ENCODE measurements around the gene KPNA3. TPM values are rescaled to one million over a fixed set of nuclear protein-coding genes. Genes with fewer than 3 reads are reported as not detected.

Gene KPNA3
- total RNA-seq, 1 donor from 2014 or later: 46.6 TPM

DNA sequence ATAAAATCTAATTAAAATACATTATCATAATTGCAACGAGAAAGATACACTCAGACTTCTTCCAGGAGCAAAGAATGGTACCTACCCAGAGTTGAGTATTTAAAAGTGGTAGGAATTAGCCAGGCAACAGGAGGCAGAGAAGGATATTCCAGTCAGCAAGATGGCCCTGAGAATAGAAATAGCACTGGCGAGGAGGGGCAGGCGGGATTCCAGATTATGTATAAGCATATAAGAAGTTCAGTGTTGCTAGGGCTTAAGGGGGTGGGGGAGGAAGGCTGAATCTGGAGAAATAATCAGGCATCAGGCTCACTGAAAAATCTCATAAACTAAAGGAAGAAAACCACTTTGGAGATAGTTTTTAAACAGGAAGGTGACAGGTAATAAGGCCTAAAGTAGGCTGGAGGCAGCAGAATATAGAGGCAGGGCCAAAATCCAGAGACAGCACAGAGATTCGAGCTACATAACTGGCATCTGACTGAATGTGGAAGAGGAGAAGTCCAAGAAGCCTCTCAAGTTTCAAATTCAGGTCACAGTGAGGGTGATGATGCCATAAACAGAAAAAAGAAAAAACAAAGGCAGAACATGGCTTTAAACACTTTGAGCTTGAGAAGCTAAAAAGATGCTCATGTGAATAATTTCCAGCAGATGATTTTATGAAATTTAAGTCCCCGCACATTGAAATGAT, 7.5 kb downstream of the KPNA3 start:
- H3K27ac Mint-ChIP-seq (ENCODE audit: unreplicated experiment): no peak overlapping the region
- H3K4me3 Mint-ChIP-seq (ENCODE audit: unreplicated experiment): peak overlapping the region; percentile 10
- DNase-seq: no peak
- H3K4me1 Mint-ChIP-seq (ENCODE audit: low read depth, unreplicated experiment): peaks cover 30% of the 10 kb centered on the region
- TF ChIP-seq, protein P1, sequence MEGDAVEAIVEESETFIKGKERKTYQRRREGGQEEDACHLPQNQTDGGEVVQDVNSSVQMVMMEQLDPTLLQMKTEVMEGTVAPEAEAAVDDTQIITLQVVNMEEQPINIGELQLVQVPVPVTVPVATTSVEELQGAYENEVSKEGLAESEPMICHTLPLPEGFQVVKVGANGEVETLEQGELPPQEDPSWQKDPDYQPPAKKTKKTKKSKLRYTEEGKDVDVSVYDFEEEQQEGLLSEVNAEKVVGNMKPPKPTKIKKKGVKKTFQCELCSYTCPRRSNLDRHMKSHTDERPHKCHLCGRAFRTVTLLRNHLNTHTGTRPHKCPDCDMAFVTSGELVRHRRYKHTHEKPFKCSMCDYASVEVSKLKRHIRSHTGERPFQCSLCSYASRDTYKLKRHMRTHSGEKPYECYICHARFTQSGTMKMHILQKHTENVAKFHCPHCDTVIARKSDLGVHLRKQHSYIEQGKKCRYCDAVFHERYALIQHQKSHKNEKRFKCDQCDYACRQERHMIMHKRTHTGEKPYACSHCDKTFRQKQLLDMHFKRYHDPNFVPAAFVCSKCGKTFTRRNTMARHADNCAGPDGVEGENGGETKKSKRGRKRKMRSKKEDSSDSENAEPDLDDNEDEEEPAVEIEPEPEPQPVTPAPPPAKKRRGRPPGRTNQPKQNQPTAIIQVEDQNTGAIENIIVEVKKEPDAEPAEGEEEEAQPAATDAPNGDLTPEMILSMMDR (IDR thresholded peaks at IDR 0.05; ENCODE audit: partially characterized antibody, unreplicated experiment): no peak
- no peaks in the 10 kb centered on the region for H3K36me3 Mint-ChIP-seq (ENCODE audit: unreplicated experiment)
- no peaks in the 10 kb centered on the region for H3K27me3 Mint-ChIP-seq (ENCODE audit: unreplicated experiment)
- H3K9me3 Mint-ChIP-seq (ENCODE audit: unreplicated experiment): no peaks in the 10 kb centered on the region

DNA sequence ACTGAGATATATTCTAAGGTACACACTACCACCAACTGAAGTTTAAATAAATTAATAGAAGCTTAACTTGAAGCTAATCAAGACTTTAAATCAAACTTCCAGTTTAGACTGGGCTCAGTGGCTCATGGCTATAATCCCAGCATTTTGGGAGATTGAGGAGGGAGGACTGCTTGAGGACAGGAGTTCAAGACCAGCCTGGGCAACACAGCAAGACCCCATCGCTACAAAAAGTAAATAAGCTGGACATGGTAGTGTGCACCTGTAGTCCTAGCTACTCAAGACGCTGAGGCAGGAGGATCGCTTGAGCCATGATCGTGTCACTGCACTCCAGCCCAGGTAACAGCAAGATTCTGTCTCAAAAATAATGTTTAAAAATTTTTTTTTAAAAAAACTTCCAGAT, 8.6 kb downstream of the KPNA3 start:
- TF ChIP-seq, protein P1 (IDR thresholded peaks at IDR 0.05; ENCODE audit: partially characterized antibody, unreplicated experiment): no peak
- Mint-ChIP-seq H3K36me3 (ENCODE audit: unreplicated experiment) (no peaks in the 10 kb centered on the region), H3K27me3 (ENCODE audit: unreplicated experiment) (peaks cover 2% of the 10 kb centered on the region), H3K27ac (ENCODE audit: unreplicated experiment) (no peak overlapping the region), H3K9me3 (ENCODE audit: unreplicated experiment) (no peaks in the 10 kb centered on the region), H3K4me1 (ENCODE audit: low read depth, unreplicated experiment) (peaks cover 20% of the 10 kb centered on the region), H3K4me3 (ENCODE audit: unreplicated experiment) (no peak overlapping the region)
- DNase-seq: no peak

DNA sequence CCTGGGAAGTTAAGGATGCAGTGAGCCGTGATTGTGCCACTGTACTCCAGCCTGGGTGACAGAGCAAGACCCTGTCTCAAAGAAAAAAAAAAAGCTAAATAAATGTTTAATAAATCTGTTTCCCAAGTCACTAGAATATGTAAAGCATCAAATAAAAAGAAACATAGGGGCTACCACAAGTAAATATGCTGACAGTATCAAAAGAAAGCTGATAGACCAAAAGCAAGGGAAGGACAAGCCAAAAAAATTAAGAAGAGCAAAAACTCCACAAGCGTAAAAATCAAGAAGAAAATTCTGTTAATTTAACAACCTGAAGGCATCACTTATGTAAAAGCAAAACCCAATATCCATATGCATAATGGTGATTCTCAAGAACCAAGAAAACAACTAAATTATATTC, 9.7 kb downstream of the KPNA3 start:
- H3K9me3 Mint-ChIP-seq (ENCODE audit: unreplicated experiment): no peaks in the 10 kb centered on the region
- H3K4me1 Mint-ChIP-seq (ENCODE audit: low read depth, unreplicated experiment): peaks cover 18% of the 10 kb centered on the region
- H3K4me3 Mint-ChIP-seq (ENCODE audit: unreplicated experiment): no peak overlapping the region
- no peaks in the 10 kb centered on the region for H3K36me3 Mint-ChIP-seq (ENCODE audit: unreplicated experiment)
- no peak for DNase-seq
- H3K27ac Mint-ChIP-seq (ENCODE audit: unreplicated experiment): no peak overlapping the region
- TF ChIP-seq, protein P1 (IDR thresholded peaks at IDR 0.05; ENCODE audit: partially characterized antibody, unreplicated experiment): no peak
- peaks cover 2% of the 10 kb centered on the region for H3K27me3 Mint-ChIP-seq (ENCODE audit: unreplicated experiment)

GRCh38 chr13:49781806-49782205, 10.7 kb downstream of the KPNA3 start:
- TF ChIP-seq, protein P1 (IDR thresholded peaks at IDR 0.05; ENCODE audit: partially characterized antibody, unreplicated experiment): no peak
- no peaks in the 10 kb centered on the region for H3K9me3 Mint-ChIP-seq (ENCODE audit: unreplicated experiment)
- H3K27me3 Mint-ChIP-seq (ENCODE audit: unreplicated experiment): peaks cover 3% of the 10 kb centered on the region
- H3K27ac Mint-ChIP-seq (ENCODE audit: unreplicated experiment): no peak overlapping the region
- DNase-seq: no peak
- peaks cover 18% of the 10 kb centered on the region for H3K4me1 Mint-ChIP-seq (ENCODE audit: low read depth, unreplicated experiment)
- H3K4me3 Mint-ChIP-seq (ENCODE audit: unreplicated experiment): no peak overlapping the region
- no peaks in the 10 kb centered on the region for H3K36me3 Mint-ChIP-seq (ENCODE audit: unreplicated experiment)

DNA sequence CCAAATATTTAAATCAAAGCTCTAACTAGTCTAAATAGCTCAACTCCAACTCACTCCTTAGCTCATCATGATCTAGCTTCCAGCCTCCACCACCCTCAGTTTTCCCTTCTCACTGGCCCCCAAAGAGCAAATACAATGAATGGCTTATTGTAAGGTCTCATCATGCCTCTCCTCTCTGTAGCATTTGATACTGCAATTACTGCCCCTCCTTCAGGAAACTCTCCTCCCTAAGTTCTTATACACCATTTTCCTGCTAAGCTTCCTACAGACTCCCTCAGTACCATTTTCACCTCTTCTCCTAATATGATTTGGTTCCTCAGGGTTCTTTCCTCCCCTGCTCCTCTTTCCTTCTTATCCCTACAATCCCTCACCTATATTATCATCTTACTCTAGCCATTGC, 12.8 kb downstream of the KPNA3 start:
- H3K9me3 Mint-ChIP-seq (ENCODE audit: unreplicated experiment): no peaks in the 10 kb centered on the region
- DNase-seq: no peak
- H3K27me3 Mint-ChIP-seq (ENCODE audit: unreplicated experiment): peaks cover 3% of the 10 kb centered on the region
- H3K4me1 Mint-ChIP-seq (ENCODE audit: low read depth, unreplicated experiment): peaks cover 19% of the 10 kb centered on the region
- H3K4me3 Mint-ChIP-seq (ENCODE audit: unreplicated experiment): no peak overlapping the region
- H3K36me3 Mint-ChIP-seq (ENCODE audit: unreplicated experiment): no peaks in the 10 kb centered on the region
- TF ChIP-seq, protein P1 (IDR thresholded peaks at IDR 0.05; ENCODE audit: partially characterized antibody, unreplicated experiment): no peak
- no peak overlapping the region for H3K27ac Mint-ChIP-seq (ENCODE audit: unreplicated experiment)

Data from glutamatergic neuron (in vitro differentiated cells).